ENCODE data around the gene SNX10.
"Not testable (repeated sequence)": the region's sequence is repeated elsewhere in the genome, so short reads cannot be mapped to it uniquely, and the experiment has no call there.

The SNX10 gene, protein sequence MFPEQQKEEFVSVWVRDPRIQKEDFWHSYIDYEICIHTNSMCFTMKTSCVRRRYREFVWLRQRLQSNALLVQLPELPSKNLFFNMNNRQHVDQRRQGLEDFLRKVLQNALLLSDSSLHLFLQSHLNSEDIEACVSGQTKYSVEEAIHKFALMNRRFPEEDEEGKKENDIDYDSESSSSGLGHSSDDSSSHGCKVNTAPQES

DNA sequence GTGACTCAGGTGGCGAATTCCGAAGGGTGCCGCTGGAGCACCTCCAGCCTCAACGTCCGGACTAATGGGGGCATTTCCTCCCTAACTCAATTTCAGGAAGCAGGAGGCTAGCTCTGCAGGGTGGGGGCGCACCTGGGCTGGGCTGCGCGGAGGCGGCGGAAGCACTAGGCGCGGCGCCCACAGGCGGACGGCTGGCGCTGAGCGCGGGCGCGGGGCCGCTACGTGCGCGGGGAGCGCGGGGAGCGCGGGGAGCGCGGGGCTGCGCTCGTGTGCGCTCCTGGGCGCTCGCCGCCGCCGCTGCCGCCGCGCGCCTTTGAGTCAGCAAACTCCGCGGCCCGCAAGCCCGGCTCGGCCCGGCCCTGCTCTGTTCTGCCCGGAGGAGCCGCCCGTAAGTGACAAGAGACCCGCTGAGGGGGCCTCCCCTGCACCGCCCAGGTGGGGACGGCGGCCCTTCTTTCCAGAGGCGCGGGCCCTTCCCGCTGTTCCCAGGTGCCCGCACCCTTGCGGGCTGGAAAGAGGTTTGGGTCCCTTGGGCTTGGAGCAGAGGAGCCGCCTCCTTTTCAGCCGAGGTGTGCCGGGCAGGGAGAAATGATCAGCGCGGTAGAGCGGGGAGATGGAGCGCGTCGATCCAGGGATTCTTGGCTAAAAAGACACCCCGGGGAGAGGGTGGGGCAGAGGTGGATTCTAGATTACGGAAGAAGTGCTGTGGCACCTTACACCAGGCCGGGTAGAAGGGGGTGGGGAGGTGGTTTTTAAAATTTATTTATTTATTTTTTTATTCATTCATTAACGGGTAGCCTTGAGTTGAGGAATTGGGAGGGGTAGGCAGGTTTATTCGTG is at the start of gene SNX10:
TSS of gene SNX10 (plus strand) at position 164 of the 840 bp plus-strand sequence. CDS start 54,581 bp downstream, outside the sequence.
- TF ChIP-seq, protein P1, sequence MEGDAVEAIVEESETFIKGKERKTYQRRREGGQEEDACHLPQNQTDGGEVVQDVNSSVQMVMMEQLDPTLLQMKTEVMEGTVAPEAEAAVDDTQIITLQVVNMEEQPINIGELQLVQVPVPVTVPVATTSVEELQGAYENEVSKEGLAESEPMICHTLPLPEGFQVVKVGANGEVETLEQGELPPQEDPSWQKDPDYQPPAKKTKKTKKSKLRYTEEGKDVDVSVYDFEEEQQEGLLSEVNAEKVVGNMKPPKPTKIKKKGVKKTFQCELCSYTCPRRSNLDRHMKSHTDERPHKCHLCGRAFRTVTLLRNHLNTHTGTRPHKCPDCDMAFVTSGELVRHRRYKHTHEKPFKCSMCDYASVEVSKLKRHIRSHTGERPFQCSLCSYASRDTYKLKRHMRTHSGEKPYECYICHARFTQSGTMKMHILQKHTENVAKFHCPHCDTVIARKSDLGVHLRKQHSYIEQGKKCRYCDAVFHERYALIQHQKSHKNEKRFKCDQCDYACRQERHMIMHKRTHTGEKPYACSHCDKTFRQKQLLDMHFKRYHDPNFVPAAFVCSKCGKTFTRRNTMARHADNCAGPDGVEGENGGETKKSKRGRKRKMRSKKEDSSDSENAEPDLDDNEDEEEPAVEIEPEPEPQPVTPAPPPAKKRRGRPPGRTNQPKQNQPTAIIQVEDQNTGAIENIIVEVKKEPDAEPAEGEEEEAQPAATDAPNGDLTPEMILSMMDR (IDR thresholded peaks at IDR 0.05; ENCODE audit: low read length, missing control alignments): no peak
- peak within 1 kb of the TSS; percentile 41 for H3K4me3 ChIP-seq (replicated peaks; ENCODE audit: low read depth, low read length)
- no peak for DNase-seq (ENCODE audit: low read depth)

DNA sequence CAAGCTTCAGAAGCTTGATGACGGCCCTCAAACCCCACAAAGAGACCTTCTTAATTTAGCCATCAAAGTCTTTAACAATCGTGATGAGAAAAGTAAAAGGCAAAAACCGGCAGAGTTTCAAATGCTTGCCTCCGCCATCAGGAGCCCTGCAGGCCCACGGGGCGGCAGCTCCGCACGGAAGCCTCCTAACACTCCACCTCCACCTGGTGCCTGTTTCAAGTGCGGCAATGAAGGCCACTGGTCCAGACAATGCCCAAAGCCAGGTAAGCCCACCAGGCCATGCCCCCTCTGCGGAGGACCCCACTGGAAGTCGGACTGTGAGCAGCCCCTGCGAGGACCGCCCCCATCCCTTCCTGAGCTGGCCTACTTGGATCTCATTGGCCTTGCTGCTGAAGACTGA is 46.5 kb upstream of the SNX10 start:
- no peak for DNase-seq (ENCODE audit: low read depth)
- H3K4me3 ChIP-seq (replicated peaks; ENCODE audit: low read depth, low read length): no peak overlapping the region
- TF ChIP-seq, protein P1 (IDR thresholded peaks at IDR 0.05; ENCODE audit: low read length, missing control alignments): no peak

DNA sequence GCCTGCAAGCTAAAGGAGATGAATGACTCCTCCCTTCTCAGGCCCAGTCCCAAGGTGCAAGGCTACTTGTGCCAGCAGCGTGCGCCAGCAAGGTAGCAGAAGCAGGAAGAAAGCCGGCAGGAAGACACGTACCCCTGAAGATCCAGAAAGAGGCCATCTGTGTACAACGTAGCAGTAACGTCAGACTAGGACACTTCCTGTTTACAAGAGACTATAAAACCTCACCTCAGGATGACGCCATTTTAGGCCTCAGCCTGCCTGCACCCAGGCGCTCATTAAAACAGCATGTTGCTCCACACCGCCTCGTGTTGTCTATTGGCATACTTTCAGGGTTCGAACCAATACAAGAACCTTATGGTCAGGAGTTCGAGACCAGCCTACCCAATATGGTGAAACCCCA is 41.4 kb upstream of the SNX10 start:
- TF ChIP-seq, protein P1 (IDR thresholded peaks at IDR 0.05; ENCODE audit: low read length, missing control alignments): no peak
- DNase-seq (ENCODE audit: low read depth): no peak

DNA sequence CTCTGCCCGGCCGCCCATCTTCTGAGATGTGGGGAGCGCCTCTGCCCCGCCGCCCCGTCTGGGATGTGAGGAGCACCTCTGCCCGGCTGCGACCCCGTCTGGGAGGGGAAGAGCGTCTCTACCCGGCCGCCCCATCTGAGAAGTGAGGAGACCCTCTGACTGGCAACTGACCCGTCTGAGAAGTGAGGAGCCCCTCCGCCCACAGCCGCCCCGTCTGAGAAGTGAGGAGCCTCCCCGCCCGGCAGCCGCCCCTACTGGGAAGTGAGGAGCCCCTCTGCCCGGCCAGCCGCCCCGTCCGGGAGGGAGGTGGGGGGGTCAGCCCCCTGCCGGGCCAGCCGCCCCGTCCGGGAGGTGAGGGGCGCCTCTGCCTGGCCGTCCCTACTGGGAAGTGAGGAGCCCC is 29.8 kb upstream of the SNX10 start:
- not testable (repeated sequence) for H3K4me3 ChIP-seq (replicated peaks; ENCODE audit: low read depth, low read length); DNase-seq (ENCODE audit: low read depth)

More for the DNA sequence above, 41.4 kb upstream of the SNX10 start:
- no peak overlapping the region for H3K4me3 ChIP-seq (replicated peaks; ENCODE audit: low read depth, low read length)

DNA sequence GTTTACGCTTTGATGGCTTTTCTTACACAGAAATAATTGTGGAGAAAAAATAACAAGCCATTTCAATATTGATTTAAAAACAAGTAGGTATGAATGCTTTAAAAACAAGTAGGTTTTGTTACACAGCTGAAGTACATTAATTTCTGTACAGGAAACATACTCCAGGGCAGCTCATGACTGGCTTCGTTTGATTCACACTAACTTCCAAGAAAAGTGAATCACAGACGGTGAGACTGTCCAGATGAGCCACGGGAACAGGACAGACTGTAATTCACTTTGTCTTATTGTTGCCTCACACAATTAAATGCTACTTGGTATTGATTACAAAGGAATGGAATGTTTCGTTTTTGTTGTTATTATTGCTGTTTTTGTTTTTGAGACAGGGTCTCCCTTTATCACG is 26.6 kb upstream of the SNX10 start:
- TF ChIP-seq, protein P1 (IDR thresholded peaks at IDR 0.05; ENCODE audit: low read length, missing control alignments): no peak
- no peak overlapping the region for H3K4me3 ChIP-seq (replicated peaks; ENCODE audit: low read depth, low read length)
- DNase-seq (ENCODE audit: low read depth): no peak

DNA sequence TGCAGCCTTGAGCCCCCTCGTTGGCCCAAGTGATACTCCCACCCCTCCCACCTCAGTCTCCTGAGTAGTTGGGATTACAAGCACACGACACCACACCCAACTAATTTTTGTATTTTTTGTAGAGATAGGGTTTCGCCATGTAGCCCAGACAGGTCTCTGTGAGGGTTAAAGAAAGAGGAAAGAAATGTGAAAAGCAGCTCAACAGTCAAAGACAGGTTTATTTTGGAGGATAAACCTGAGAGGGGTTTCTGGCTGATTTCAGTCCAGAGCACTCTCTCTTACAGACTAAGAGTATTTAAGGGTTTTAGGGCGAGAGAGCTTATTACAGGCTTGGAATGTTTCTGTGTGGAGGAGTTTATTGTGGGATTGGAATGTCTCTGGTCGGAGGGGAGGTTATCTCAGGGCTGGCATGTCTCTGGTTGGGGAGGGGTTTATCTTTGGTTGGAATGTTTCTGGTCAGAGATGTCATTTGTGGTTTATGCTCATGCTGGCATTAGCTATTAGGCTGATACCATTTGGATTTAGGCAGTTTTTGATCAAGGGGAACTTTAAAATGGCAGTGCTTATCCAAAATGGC is 26.1 kb upstream of the SNX10 start:
- no peak for DNase-seq (ENCODE audit: low read depth)
- no peak overlapping the region for H3K4me3 ChIP-seq (replicated peaks; ENCODE audit: low read depth, low read length)
- TF ChIP-seq, protein P1 (IDR thresholded peaks at IDR 0.05; ENCODE audit: low read length, missing control alignments): no peak

DNA sequence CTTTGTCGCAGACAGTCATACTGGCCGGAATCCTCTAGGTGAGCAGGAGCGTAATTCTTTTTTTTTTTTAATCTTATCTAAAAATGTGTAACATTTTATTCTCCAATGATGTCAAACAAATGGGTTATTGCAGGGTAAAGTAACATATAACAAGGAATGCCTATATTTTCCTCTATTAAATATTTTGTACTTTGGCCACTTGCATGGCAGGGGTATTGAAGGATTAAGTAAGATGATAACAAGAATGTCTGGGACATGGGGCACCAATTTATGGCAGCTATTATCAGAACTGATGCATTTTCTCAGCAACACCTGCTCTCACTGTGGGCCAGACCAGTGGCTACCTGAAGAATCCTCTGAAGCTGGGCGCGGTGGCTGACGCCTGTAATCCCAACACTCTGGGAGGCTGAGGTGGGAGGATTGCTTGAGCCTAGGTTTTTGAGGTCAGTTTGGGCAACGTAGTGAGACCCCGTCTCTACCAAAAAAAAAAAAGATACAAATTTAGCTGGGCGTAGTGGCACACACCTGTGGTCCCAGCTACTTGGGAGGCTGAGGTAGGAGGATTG is 24.0 kb upstream of the SNX10 start:
- H3K4me3 ChIP-seq (replicated peaks; ENCODE audit: low read depth, low read length): no peak overlapping the region
- TF ChIP-seq, protein P1 (IDR thresholded peaks at IDR 0.05; ENCODE audit: low read length, missing control alignments): no peak
- DNase-seq (ENCODE audit: low read depth): no peak

Measured in fibroblast of pulmonary artery (primary cell).